ENCODE results near the gene SERGEF.

DNA sequence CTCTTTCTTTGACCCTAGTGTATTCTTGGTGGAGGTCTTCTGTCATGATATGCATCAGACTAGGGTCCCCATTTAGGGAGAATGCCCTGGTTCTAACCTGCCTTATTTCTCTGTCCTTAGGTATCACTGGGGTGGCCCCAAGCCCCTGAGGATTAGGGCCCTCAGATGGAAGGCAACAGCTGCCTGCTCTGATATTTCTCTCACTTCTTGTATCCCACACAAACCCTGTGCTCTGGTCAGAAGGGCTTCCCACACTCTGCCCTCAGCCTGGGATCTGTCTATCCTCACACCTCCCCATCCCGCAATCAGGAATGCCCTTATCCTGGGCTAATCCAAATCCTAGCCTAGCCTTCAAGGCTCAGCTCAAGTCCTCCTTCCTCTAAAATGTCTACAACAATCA, 202.8 kb downstream of the SERGEF start:
- no peak for TF ChIP-seq ZNF274 (IDR thresholded peaks at IDR 0.05; ENCODE audit: low read depth, low read length)
- no peak for TF ChIP-seq SUZ12 (IDR thresholded peaks at IDR 0.05; ENCODE audit: extremely low read depth, insufficient read depth, insufficient read length)
- no peak for TF ChIP-seq YY1 (IDR thresholded peaks at IDR 0.05; ENCODE audit: insufficient read depth, insufficient read length)

Measured in NT2/D1 (cell line).